Stimulated activated CD8-positive, alpha-beta memory T cell treated with anti-CD3 and anti-CD28 coated beads, Interleukin-4, amount 100 ng/mL, for 48 hours (primary cell): ENCODE data around the gene OR11H6.
"Not testable (repeated sequence)": the region's sequence is repeated elsewhere in the genome, so short reads cannot be mapped to it uniquely, and the experiment has no call there.

ENCODE experiments used
- DNase-seq: peaks from one replicate; pipeline ENCODE4 v3.0.0-alpha.2; 2020

OR11H6 gene, protein sequence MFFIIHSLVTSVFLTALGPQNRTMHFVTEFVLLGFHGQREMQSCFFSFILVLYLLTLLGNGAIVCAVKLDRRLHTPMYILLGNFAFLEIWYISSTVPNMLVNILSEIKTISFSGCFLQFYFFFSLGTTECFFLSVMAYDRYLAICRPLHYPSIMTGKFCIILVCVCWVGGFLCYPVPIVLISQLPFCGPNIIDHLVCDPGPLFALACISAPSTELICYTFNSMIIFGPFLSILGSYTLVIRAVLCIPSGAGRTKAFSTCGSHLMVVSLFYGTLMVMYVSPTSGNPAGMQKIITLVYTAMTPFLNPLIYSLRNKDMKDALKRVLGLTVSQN

GRCh38 chr14:20223410-20223809 is at the start of gene OR11H6:
OR11H6 (plus strand) TSS chr14:20223710; CDS start chr14:20223710, 0 bp downstream.
- no peak for DNase-seq

- not testable (repeated sequence) for DNase-seq
These were observed 49.3 kb upstream of the OR11H6 start for GRCh38 chr14:20174205-20174604.

DNA sequence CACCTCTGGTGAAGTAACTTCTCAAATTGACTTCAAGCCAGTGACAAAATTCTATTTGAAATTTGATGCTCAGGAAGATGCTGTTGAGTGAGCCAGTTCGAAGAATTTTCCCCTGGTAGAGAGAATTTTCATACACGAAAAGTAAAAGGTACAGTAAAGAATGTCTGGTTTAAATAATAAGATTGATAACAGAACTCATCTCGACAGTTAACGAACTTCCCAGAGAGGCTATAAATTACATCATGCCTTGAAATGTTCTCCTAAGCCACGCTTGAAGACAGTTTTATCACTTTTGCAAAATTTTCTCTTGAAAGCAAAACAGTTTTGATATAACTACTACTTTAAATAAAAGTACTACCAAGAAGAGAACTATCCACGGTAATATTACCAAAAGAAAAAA is 47.2 kb upstream of the OR11H6 start:
- DNase-seq = no peak

GRCh38 chr14:20177433-20177974 is 46.0 kb upstream of the OR11H6 start:
- DNase-seq = no peak

DNA sequence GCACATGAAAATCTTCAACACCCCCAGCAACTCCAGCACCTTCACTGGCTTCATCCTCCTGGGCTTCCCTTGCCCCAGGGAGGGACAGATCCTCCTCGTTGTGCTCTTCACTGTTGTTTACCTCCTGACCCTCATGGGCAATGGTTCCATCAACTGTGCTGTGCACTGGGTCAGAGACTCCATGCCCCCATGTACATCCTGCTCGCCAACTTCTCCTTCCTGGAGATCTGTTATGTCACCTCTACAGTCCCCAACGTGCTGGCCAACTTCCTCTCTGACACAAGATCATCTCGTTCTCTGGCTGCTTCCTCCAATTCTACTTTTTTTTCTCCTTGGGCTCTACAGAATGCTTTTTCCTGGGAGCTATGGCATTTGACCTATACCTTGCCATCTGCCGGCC is 44.3 kb upstream of the OR11H6 start:
- DNase-seq = no peak

DNA sequence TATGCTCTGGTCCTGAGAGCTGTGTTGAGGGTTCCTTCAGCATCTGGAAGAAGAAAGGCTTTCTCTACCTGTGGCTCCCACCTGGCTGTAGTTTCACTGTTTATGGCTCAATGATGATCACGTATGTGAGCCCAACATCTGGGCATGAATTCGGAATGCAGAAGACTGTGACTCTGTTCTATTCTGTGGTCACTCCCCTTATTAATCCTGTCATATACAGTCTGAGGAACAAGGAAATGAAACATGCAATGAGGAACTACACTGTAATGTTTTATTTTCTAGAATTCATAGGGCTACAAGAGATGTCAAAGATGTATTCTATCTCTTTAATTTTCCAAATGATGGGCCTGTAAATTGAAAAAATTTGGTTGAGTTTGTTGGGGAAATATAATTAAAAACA is 43.6 kb upstream of the OR11H6 start:
- DNase-seq = no peak

GRCh38 chr14:20180486-20180885 is 43.0 kb upstream of the OR11H6 start:
- DNase-seq = no peak

GRCh38 chr14:20184181-20184580 is 39.3 kb upstream of the OR11H6 start:
- no peak for DNase-seq

- DNase-seq = no peak
These were observed 32.9 kb upstream of the OR11H6 start, which contains the start of gene OR11G2 for GRCh38 chr14:20190596-20190995. OR11G2 (plus strand) TSS chr14:20190896; CDS start chr14:20197438, 6,542 bp downstream.

DNA sequence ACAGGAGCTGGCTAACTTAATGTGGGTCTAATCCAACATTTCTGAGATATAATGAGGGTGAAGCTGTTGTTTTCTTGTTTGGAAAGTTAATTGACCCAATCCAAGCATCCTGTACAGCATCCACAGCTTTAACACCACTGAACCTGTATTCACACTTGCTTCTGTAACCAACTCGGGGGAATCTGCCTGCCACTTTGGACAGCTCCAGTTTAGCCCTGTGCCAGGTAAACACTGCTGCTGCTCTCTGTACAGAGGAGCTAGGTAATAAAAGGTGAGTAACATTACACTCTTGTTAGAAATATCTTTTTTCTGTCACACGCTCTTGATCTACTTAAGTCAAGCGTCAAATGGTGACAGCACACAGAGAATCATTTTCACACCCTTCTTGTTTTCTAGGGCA is 32.1 kb upstream of the OR11H6 start:
- no peak for DNase-seq

- DNase-seq = no peak
These were observed 29.4 kb upstream of the OR11H6 start for GRCh38 chr14:20194101-20194500.

GRCh38 chr14:20195170-20195569 is 28.3 kb upstream of the OR11H6 start:
- not testable (repeated sequence) for DNase-seq

- DNase-seq = no peak
These were observed 27.6 kb upstream of the OR11H6 start for GRCh38 chr14:20195911-20196310.

DNA sequence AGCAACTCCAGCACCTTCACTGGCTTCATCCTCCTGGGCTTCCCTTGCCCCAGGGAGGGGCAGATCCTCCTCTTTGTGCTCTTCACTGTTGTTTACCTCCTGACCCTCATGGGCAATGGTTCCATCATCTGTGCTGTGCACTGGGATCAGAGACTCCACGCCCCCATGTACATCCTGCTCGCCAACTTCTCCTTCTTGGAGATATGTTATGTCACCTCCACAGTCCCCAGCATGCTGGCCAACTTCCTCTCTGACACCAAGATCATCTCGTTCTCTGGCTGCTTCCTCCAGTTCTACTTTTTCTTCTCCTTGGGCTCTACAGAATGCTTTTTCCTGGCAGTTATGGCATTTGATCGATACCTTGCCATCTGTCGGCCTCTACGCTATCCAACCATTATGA is 26.1 kb upstream of the OR11H6 start:
- DNase-seq = no peak

DNA sequence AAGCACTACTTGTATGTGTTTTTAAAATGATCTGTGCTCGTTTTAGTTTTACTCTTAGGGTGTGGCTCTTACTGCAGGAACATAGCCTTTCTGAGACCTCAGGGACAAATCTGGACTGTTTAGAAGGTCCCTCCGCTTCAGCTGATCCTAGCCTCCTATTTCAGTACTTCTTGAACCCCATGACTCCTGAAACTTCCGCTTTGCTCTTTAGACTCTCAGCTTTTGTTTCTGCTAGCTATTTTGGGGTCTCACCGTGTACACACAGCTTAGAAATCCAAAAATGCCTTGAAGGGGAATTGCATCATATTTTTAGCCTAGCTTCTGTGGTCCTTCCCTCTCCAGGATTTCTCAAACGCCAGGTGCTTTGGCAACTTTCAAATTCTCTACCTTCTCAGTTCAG is 24.5 kb upstream of the OR11H6 start:
- DNase-seq = no peak

DNA sequence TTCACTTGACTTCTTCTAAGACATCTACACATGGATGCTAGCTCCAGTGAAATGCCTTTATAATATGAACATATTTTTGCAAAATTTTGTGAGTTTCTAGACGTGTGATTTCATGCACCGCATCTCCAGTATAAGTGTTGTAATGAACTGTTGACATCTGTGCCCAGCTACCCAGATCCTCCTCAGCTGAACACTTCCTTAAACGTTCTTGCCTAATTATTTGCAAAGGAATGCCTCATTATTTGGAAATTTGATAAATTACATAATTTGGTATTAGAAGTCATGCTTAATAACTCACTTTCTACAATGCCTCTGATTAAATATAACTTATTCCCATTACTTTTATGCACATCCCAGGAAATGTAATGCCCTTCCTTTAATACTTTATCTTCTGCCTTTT is 18.8 kb upstream of the OR11H6 start:
- no peak for DNase-seq

- DNase-seq = no peak
These were observed 13.9 kb upstream of the OR11H6 start for GRCh38 chr14:20209595-20209994.

DNA sequence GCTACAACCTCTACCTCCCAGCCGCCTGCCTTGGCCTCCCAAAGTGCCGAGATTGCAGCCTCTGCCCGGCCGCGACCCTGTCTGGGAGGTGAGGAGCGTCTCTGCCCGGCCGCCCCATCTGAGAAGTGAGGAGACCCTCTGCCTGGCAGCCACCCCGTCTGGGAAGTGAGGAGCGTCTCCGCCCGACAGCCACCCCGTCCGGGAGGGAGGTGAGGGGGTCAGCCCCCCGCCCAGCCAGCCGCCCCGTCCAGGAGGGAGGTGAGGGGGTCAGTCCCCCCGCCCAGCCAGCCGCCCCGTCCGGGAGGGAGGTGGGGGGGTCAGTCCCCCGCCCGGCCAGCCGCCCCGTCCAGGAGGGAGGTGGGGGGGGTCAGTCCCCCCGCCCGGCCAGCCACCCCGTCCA is 11.1 kb upstream of the OR11H6 start:
- not testable (repeated sequence) for DNase-seq

DNA sequence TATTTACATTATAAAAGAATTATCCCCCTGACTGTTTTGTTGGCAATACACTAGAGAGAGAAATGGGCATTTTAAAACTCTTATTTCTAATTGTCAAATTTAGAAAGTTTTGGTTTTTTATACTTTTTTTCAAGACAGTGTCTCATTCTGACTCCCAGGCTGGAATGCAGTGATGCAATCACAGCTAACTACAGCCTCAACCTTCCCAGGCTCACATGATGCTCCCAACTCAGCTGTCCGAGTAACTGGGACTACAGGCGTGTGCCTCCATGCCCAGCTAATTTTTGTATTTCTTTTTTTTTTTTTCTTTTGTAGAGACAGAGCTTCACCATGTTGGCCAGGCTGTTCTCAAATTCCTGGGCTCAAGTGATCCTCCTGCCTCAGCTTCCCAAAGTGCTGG is 8.3 kb upstream of the OR11H6 start:
- DNase-seq = no peak

DNA sequence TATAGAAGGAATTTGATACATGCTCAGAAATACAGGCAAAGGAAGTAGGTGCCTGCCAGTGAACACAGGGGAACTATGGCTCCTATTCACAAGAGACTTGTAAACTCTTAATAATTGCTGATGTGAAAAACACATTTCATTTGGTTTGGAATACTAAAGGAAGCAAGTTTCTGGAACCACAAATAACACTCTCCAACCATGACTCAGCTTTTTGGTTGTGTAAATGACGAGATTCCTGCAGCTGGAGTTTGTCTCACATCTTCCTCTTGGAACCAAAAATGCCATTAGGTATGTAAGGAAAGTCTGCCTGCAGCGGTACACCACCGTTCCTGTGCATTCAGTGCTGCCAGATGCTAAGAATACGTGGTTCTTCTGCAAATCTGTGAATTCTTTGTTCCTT is 4.5 kb upstream of the OR11H6 start:
- DNase-seq = no peak

- no peak for DNase-seq
These were observed 5.2 kb downstream of the OR11H6 start, which contains the start of gene OR11H7 for GRCh38 chr14:20228681-20229080. OR11H7 (plus strand) TSS chr14:20228981.

- DNase-seq = not testable (repeated sequence)
These were observed 11.9 kb downstream of the OR11H6 start for GRCh38 chr14:20235415-20235814.

GRCh38 chr14:20247646-20248246 is 24.2 kb downstream of the OR11H6 start:
- no peak for DNase-seq

DNA sequence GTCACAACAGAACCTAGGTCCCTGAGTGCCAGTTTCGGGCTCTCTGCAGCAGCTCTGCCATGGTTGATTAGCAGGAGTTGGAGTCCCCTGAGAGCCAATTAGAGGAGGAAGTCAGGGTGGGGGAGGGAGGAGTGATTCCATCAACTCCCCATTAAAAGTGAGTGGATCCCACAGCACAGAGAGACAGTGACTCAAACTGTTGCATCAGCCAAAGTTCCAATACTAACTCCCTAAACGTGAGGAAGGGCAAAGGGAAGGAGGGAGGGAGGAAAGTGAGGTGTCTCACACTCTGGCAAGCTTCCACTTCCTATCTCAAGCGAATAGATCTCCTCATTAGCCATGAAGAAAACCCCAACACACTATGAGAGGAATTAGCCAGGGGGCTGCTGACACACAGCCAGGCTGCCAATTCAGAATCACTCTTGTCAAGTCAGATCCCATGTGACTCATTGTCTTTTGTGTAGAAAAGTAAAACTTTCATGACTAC is 39.2 kb downstream of the OR11H6 start:
- no peak for DNase-seq
